Activated CD8-positive, alpha-beta memory T cell treated with anti-CD3 and anti-CD28 coated beads, Interleukin-2, amount 50 U/mL, for 1 hour (primary cell): ENCODE measurements around the gene DHX58.
"Not testable (repeated sequence)": the region's sequence is repeated elsewhere in the genome, so short reads cannot be mapped to it uniquely, and the experiment has no call there.

Source experiments
- DNase-seq: peaks from one replicate; pipeline ENCODE4 v3.0.0-alpha.2; 2020; ENCODE audit errors: extremely low read depth

Gene DHX58

DNA sequence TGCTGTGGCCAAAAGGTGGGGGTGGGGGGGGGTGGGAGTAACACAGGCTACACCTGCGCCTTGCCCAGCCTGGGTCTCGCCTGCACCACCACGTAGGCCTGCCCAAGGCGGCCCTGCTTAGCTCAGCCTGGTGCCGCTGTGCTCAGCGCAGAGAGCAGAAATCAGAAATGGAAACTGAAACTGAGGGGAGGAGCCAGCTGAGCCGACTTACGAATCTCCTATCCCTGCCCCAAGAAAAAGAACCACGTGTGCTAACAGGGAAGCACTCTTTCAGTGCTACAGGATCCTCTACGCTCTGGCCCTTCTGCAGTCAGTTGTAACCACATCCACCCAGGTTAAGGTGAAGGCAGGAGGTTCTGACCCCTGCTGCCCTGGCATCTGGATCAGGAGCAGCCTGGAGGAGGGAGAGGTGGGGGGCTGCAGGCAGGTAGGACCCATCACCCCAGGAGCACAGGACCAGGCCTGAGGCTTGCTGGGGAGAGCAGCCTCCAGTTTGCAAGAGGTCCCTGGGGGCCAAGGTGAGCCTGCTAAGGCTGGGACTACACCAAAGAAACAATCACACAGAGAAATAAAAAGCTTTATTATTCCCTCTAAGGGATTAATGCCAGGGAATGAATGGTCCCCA lies at the start of gene DHX58:
TSS of gene DHX58 (minus strand) at position 163 of the 625 bp plus-strand sequence. CDS start 822 bp downstream, outside the sequence.
- DNase-seq: peak; percentile 41

- DNase-seq: no peak
Observed at GRCh38 chr17:42160531-42160910, 48.0 kb upstream of the DHX58 start.

DNA sequence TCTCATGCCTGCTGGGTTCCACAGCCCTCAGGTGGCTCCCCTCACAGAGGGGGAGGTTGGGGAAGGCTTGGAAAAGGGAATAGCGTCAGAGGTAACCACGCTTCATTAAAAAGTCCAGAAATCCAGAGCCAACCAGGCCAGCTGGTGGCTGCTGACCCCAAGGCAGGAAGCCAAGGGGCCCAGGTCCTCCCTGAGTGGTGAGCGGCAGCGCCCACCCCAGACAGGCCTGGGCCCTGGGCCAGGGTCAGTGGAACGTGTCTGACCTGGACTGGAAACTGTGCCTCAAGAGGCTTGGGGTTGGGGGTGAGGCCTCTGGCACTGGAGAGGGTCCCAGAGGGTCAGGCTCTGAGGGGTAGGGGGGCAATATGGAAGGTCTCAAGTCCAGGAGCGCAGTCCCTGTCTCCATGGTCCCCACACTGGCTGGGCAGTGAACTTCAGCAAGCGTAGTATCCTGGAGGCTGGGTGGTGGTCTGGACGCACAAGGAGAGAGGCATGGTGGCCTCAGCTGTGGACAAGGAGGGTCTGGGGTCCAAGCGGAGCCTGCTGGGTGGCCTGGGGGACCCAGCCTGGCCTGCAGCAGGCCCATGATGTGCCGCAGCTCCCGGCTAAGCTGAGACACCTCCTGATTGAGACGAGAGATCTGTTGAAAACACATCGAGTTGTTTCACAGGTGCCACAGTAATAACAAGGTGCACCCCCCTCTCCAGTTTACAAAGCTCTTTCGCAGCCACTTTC lies 47.4 kb upstream of the DHX58 start:
- no peak for DNase-seq

GRCh38 chr17:42155614-42156045 lies 43.1 kb upstream of the DHX58 start:
- DNase-seq: no peak

- DNase-seq: no peak
Observed at GRCh38 chr17:42153919-42154742, 41.6 kb upstream of the DHX58 start.

DNA sequence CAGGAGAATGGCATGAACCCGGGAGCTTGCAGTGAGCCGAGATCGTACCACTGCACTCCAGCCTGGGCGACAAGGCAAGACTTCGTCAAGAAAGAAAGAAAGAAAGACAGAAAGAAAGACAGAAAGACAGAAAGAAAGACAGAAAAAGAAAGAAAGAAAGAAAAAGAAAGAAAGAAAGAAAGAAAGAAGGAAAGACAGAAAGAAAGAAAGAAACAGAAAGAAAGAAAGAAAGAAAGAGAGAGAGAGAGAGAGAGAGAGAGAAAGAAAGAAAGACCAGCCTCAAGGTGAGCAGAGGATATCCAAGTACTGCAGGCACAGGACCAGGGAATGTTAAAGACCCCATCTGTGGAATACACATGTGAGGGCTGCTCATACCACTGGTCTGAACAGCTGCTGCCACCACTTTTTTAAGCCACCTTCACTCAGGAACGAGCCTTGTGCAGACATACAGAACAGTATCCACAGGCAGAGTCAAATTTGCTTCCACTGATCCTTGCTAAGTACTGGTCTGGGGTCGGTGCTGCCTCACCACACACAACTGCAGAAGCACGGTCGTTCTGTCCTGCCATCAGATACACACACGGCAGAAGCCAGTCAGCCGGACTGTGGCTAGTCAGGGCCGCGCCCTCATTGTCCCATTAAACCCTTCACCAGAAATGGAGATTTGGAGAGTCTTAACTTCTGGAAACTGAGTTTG lies 34.5 kb upstream of the DHX58 start:
- DNase-seq: no peak

DNA sequence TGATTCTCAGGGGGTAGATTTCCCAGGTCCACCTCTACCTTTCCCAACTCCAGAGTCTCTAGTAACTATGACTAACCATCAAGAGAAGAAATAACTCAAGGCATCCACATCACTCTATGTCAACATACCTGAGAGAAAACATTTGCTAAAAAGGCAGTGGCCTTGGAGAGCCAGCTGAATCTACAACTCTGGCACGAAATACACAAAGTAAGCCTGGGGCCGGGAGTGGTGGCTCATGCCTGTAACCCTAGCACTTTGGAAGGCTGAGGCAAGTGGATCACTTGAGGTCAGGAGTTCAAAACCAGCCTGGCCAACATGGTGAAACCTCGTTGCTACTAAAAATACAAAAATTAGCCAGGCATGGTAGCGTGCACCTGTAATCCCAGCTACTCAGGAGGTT lies 30.6 kb upstream of the DHX58 start:
- not testable (repeated sequence) for DNase-seq

DNA sequence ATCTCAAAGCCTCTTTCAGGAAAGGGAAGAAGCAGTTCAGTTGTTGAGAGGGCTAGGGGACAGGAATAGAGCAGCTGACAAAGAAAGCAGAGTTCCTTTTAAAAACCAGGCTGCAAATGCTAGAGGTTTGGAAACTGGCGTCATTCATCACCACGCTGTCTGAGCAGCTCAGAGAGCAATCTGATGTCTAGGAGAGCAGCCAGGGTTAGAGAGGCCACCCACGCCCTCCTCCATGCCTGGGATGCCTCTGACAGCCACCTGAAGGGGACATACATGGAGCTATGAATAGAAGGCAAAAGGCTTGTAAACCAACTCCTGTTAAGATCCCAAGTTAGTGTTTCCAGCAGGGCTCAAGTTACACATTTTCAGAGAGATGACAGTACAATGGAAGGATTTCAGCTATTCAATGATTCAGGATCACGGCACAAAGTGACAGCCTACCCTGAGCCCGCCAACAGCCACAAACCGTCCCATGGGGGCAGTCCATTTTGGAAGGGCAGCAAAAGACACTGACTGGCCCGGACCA lies 29.9 kb upstream of the DHX58 start:
- DNase-seq: no peak

DNA sequence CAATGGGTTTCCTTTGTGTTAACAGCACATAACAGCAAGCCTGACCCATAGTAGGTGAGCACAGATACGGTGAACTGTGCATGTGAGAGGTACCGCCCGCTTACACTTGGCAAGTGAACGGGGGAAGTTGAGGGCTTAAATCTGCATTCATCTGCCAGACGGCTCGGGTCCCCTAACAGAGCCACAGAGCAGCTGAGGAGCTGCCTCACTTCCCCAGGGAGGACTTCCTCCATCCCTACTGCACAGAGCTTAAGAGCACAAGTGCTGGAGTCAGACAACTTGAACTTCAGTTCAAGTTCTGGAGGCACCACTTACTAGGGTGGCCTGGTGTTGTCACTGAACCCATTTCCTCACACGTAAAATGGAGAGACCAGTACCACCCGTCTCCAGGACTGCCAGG lies 28.9 kb upstream of the DHX58 start:
- DNase-seq: no peak

GRCh38 chr17:42140690-42141089 lies 28.2 kb upstream of the DHX58 start:
- DNase-seq: not testable (repeated sequence)

GRCh38 chr17:42138749-42139492 lies 26.4 kb upstream of the DHX58 start:
- no peak for DNase-seq

GRCh38 chr17:42136654-42137051 lies 24.1 kb upstream of the DHX58 start:
- DNase-seq: no peak

DNA sequence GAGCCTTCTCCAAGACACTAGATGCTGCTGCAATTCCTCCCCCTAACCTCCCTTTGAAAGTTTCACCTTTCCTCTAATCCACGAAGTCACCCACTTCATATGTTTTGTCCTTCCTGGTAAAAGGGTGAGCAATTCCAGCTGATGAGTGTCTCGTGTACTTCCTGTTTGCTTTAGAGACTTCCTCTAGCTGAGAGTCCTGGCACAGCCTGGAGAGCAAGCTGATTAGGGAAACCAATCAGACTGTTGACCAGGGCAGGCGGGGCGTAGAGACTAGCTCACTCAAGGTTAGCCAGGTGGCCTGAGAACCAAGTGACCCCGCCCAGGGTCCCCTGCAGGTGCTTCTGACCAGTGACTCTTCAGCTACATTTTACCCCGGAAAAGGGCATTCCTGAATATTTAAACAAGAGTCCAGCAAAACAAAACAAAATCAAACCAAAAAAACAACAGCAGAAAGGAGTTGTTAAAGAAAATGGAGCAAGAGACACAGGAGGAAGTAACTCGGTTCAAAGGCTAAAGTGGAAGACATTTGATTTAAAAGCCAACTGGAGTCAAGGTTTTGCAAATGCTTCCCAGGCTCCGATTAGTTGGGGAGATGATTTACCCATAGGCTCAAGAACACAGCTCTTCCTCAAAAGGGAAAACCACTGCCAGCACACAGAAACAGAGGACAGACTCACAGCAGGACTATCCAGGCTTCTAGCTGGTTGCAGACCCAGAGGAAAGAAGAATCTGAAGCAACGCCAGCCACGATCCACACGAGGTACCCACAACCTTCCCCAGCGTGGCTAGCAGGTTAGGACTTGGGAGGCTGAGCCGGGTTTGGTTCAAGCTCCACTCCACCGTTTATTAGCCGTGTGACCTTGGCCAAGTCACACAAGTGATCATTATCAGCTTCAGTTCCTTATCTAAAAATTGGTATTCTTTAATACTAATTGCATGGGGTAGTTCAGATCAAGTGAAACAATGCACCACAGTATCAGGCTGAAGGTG lies 23.4 kb upstream of the DHX58 start:
- no peak for DNase-seq

DNA sequence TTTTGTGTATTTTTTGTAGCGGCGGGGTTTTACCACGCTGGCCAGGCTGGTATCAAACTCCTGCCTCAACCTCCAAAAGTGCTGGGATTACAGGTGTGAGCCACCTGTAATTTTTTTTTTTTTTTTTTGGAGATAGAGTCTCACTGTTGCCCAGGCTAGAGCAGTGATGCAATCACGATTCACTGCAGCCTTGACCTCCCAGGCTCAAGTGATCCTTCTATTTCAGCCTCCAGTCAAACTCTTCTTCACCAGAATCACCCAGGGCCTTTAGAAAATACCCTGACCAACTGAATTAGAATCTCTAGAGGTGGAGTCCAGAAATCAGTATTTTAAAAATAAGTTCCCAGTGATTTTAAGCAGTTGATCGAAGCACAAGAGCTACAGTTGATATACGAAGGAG lies 22.6 kb upstream of the DHX58 start:
- no peak for DNase-seq

DNA sequence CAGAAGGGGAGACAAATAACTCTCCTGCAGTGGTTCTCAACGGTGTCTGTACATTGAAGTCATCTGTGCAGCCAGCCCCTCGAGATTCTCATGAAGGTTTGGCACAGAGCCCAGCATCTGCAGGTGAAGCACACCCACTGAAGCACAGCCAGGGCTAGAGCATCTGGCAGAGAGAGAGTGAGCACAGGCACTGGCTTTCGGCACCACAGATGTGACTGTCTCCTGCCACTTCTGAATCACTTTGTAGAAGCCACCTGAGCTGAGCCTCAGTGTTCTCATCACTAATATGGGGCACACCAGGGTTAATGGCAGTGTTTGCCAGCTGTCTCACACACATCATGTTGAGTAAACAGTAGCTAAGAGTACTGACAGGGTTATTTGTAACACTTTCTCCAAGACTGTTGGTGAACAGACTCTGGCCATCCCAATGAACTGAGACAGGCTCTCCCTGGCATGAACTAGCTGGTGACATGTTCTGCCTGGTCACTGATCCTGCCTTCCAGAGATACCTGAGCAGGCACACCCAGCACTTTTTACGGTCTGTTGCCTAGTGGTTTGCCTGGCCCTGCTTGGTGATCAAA lies 21.0 kb upstream of the DHX58 start:
- peak; percentile 36 for DNase-seq

DNA sequence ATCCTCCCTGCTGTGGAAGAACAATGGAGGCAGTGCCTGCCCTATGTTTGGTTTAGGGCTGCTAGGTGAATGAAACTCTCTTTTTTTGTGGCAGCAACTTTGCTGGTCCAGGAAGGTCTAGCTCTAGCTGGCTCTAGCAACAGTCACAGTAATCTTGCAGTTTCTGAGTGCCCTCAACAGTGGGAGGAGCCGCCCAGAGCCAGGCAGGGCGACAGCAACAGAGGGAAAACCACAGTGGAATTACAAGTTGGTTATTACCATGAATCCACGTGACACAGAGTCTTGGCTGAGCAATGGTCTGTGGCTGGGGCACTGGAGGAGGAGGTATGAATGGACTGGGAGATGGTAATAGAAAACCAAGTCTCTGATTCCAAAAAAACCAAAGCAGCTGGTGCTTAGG lies 20.4 kb upstream of the DHX58 start:
- DNase-seq: no peak

- DNase-seq: no peak
Observed at GRCh38 chr17:42131981-42132432, 19.5 kb upstream of the DHX58 start.

GRCh38 chr17:42131232-42131631 lies 18.7 kb upstream of the DHX58 start:
- no peak for DNase-seq

- DNase-seq: no peak
Observed at GRCh38 chr17:42130310-42130936, 17.9 kb upstream of the DHX58 start.
